Fibroblast of the aortic adventitia (primary cell): Measurements from ENCODE around the gene SH2D6. TPM values are rescaled to one million over a fixed set of nuclear protein-coding genes. Genes with fewer than 3 reads are reported as not detected.

Experiments
- DNase-seq: peaks from one replicate; pipeline ENCODE4 v3.0.0-alpha.2; 2010; ENCODE audit warnings: low read depth
- H3K4me3 ChIP-seq: 2 replicates; pipeline ENCODE4 v1.5.1; 2011; ENCODE audit warnings: low read depth, mild to moderate bottlenecking, control low read depth, low read length, moderate library complexity
- total RNA-seq: library from RNA; depleted of rRNA; stranded (reverse); fragments of >200 nt; gene quantifications from 2 replicates; pipeline ENCODE4 v1.2.3, GENCODE V29; 2012; ENCODE audit warnings: low replicate concordance
- TF ChIP-seq, protein P1 (sequence below): IDR thresholded peaks from 2 replicates; pipeline ENCODE4 v1.5.1; 2011; ENCODE audit warnings: mild to moderate bottlenecking, low read length, control low read depth, inconsistent platforms; ENCODE audit not compliant: insufficient read depth

Gene SH2D6
- total RNA-seq, 1 donor = 0.27 TPM

DNA sequence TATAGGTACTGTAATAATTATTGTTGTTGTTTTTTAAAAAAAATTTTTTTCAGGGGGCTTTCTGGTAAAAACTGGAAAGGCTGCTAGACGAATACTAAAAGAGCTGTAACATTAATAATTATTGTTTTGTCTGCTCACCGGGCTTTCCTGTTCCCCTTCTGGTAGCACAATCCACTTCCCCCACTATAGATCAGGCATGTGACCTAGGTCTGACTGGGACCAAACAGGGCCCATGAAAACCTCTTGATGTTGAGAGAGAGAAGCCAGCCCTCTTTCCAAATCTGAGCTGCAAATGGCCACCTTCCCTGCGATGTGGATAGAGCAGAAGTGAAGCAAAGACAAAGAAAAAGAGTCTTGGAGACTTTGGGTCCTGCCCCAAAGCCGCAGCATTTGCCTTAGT, 23.4 kb downstream of the SH2D6 start:
- H3K4me3 ChIP-seq = no peak overlapping the region
- TF ChIP-seq, protein P1, sequence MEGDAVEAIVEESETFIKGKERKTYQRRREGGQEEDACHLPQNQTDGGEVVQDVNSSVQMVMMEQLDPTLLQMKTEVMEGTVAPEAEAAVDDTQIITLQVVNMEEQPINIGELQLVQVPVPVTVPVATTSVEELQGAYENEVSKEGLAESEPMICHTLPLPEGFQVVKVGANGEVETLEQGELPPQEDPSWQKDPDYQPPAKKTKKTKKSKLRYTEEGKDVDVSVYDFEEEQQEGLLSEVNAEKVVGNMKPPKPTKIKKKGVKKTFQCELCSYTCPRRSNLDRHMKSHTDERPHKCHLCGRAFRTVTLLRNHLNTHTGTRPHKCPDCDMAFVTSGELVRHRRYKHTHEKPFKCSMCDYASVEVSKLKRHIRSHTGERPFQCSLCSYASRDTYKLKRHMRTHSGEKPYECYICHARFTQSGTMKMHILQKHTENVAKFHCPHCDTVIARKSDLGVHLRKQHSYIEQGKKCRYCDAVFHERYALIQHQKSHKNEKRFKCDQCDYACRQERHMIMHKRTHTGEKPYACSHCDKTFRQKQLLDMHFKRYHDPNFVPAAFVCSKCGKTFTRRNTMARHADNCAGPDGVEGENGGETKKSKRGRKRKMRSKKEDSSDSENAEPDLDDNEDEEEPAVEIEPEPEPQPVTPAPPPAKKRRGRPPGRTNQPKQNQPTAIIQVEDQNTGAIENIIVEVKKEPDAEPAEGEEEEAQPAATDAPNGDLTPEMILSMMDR = no peak
- no peak for DNase-seq

DNA sequence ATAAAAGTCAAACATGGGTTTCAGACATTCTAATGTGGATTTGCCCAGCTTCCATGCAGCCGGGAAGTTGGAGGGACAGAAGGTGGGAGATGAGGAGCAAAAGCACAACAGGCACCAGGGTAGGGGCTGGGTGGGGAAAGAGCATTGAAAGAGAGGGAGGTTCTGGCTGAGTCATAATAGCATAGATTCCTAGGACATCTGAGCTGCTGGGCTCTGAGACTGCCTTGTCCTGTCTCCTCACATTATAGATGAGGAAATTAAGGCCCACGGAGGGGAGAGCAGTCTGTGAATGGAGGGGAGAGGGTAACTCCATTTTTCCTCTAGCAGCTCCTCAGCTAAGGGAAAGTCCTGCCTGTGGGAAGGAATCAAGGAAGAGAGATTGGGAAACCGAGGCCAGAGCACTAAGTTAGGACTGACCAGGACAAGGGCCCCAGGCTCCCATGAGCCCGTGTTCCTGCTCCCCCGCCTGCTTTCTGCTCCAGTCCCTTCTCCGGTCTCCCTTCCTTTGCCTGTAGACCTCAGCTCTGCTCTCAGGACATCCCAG, 26.2 kb downstream of the SH2D6 start:
- peak; percentile 40 for DNase-seq
- H3K4me3 ChIP-seq = no peak overlapping the region
- TF ChIP-seq, protein P1 = no peak

DNA sequence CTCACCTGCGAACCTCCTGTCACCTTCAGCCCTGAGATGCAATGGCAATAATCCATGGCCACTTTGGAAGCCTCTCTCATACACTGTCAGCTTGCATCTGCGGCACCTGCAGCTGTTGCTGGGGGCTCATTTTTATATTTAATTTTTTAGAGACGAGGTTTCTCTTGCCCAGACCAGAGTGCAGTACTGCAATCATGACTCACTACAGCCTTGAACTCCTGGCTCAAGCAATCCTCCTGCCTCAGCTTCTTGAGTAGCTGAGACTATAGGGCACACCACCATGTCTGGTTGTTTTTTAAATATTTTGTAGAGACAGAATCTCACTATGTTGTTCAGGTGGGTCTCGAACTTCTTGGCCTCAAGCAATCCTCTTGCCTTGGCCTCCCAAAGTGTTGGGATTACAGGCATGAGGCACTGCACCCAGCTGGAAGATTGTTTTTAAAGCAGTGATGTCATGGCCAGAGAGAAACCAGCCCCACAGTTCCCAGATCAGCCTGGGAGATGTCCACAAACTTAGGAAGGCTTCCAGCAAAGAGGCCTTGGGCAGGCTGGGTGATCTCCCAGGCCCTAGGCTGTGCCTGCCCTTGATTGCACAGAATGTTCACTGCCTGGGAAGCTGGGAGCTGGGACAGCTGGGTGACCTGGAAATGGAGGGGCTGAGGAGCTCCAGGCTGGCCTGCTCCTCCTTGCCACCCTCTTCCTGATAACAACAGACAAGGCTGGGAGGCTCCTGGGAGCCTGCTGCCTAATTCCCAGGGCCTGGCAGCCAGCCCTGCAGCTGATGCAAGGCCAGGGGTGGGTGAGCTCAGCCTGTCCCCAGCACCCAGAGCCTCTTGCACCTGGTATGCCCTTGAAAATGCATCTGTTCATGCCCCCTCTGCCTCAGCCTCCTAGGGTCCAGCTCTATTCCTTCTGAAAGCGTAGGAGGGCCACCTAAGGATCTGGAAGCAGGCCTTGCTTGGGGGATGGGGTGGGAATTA, 27.1 kb downstream of the SH2D6 start:
- TF ChIP-seq, protein P1 = no peak
- no peak overlapping the region for H3K4me3 ChIP-seq
- peak; percentile 92 for DNase-seq

DNA sequence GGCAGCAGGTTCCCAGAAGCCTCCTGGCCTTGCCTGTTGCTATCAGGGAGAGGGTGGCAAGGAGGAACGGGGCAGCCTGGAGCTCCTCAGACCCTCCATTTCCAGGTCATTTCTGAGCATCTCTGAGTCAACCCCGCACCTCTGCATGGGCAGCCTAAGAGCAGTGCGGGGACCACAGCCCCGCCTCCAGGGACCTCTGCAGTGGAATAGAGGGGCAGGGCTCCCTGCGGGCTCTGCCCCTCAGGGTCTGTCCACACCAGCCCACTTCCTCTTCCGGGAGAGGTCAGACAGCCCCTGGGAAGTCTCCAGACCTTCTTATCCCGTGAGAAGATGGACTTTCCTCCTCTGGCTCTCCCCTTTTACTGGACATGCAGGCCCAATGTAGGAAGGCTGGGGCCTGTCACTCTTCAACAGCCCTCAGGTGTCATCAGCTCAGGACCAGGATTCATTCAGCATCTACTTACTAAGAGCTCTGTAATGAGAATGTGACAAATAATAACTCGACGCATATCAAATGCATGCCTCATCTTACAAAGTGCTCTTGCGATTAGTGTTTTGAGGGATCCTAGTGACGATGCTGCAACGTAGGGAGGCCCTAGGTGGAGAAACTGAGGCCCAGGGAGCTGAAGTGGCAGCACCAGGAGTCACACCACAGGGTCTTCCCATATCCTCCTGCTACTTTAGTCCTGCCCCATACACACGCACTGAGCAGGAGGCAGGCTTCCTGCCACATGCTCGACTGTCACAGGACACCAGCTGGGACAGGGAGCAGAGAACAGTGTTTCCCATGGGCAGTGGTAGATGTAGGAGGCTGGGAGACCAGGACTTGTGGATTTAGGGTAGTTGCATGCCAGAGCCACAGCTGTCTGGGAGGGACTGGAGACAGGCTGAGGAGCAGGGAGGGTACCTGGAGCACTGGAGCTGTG, 28.0 kb downstream of the SH2D6 start:
- DNase-seq = no peak
- no peak overlapping the region for H3K4me3 ChIP-seq
- TF ChIP-seq, protein P1 = no peak

DNA sequence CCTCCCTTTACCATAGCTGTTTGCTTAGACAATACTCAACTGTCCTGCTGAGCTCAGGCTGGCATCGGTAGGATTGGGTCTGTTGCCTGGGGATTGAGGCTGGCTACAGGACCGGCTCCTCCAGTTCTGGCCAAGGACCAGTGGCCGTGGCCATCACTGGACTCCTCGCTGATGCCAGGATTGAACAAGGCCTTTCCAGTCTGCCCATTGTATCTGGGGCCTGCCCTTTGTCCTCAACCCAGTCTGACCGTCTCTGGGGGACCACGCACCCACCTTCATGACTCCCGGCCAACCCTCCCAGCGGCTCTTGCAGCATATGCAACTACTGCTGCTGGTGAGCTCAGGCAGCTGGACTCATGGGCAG, 28.7 kb downstream of the SH2D6 start:
- DNase-seq = no peak
- TF ChIP-seq, protein P1 = no peak
- H3K4me3 ChIP-seq = no peak overlapping the region

DNA sequence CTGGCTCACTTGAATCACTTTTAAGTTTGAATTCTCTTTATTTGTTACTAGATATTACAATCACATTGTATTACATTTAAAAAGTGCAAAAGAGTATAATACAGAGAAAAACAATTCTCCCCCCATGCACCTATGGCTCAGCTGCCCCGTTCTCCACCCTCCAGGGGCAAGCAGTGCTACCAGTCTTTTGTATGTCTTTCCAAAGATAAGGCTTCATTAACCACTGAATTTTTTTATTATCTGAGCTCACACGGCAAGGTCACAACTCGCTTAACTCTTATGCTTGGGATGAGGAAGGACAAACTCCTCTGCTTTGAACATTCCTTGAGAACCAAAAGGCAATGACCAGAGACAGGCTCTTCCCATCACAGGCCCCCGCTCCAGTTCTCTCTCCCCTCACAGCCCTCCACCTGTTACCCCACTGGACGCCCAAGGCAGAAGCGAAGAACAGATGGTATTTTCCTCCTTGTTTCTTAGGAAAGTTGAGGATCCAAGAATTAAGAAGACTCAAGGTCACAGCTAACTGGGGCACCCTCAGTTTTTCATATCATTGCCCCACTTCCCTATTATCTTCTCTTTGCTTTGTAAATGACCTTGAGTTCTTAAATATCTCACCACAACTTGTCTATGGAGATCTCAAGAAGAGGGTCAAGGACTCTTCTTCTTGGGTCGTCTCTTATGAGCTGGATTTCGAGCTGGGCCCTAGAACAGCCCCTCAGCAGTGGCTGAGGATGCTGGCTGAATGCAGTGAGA, 30.1 kb downstream of the SH2D6 start:
- TF ChIP-seq, protein P1 = no peak
- DNase-seq = no peak
- no peak overlapping the region for H3K4me3 ChIP-seq
